Ovary (tissue), 3 donors: ENCODE results near the gene MPPED1.

ENCODE experiments used
- CTCF ChIP-seq, 3 donors: fragments of 450-650 bp in 2 of 3; fragments of 200-600 bp in 1 of 3; IDR thresholded peaks; one replicate each; pipeline versions ENCODE4 v1.5.1 to v1.8.0; 2016 to 2022; ENCODE audit warnings: antibody characterized with exemption in 3 of 3, mild to moderate bottlenecking in 1 of 3
- EP300 ChIP-seq: sonication (generic); formaldehyde crosslinking; IDR thresholded peaks from one replicate; pipeline ENCODE4 v1.6.1; 2017; ENCODE audit warnings: antibody characterized with exemption
- POLR2A ChIP-seq: fragments of 450-650 bp; IDR thresholded peaks from one replicate; pipeline ENCODE4 v1.6.1; 2017; ENCODE audit warnings: antibody characterized with exemption, mild to moderate bottlenecking, moderate library complexity
- donor health status: DM: no; HTN: no; CAD: no.

GRCh38 chr22:43488937-43489336 lies 77.1 kb downstream of the MPPED1 start:
- no peak for TF ChIP-seq CTCF (IDR thresholded peaks at IDR 0.05)
- no peak for TF ChIP-seq POLR2A
- TF ChIP-seq EP300: no peak
